ENCODE measurements around the gene RNF4.
"Not testable (repeated sequence)": the region's sequence is repeated elsewhere in the genome, so short reads cannot be mapped to it uniquely, and the experiment has no call there.

Gene RNF4

DNA sequence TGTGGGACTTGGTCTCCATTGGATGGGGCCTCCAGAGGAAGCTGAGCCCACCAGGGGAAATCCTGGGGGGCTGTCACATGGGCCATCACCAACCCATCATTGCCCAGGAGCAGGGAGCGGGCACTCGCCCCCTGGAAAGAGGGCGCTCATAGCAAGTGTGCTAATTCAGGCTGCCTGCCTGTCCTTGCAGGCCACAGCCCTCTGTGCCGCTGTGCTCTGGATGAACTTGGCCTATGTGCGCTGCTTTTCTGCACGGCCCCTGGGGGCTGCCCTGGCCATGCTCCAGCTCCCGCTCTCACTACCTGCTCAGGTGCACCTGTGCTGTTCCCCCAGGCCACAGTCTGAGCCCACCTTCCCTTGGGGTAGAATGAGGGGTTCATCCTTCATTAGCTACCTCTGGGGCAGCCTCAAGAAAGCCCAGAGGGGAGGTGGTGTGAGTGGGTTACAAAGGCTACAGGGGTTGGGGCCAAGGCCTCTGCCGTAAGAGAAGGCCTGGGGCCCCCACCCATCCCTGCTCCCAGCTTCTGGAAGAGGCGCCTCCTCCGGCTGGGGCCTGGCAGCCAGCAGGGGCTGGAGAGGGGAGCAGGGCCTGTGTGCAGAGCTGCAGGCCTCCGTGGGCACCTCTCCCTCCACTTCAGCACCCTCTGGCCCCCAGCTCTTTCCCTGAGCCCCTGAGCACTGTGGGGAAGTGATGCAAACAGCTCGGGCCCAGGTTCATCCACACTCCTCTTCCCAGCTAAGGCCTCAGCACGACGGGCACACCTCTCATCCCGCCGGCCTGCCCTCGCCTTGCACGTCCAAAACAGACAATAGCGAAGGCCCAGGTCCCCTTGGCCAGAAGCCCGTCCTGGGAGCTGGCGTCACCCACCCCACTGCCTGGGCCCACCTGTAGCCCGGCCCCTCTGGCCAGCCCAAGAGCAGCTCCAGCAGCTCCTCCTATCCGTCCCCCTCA, 41.2 kb upstream of the RNF4 start:
- no peak for DNase-seq (ENCODE audit: low read depth in 1 of 2, low spot score in 1 of 2)
- TF ChIP-seq SPI1 (IDR thresholded peaks at IDR 0.05; ENCODE audit: borderline replicate concordance, low read depth) (no peak), POLR2AphosphoS5 (IDR thresholded peaks at IDR 0.05; ENCODE audit: low read depth) (no peak), GABPA (IDR thresholded peaks at IDR 0.05; ENCODE audit: low read depth) (no peak)
- TF ChIP-seq, protein P1, sequence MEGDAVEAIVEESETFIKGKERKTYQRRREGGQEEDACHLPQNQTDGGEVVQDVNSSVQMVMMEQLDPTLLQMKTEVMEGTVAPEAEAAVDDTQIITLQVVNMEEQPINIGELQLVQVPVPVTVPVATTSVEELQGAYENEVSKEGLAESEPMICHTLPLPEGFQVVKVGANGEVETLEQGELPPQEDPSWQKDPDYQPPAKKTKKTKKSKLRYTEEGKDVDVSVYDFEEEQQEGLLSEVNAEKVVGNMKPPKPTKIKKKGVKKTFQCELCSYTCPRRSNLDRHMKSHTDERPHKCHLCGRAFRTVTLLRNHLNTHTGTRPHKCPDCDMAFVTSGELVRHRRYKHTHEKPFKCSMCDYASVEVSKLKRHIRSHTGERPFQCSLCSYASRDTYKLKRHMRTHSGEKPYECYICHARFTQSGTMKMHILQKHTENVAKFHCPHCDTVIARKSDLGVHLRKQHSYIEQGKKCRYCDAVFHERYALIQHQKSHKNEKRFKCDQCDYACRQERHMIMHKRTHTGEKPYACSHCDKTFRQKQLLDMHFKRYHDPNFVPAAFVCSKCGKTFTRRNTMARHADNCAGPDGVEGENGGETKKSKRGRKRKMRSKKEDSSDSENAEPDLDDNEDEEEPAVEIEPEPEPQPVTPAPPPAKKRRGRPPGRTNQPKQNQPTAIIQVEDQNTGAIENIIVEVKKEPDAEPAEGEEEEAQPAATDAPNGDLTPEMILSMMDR (IDR thresholded peaks at IDR 0.05; ENCODE audit: insufficient read depth, low read length), result no peak
- TF ChIP-seq, protein P2, sequence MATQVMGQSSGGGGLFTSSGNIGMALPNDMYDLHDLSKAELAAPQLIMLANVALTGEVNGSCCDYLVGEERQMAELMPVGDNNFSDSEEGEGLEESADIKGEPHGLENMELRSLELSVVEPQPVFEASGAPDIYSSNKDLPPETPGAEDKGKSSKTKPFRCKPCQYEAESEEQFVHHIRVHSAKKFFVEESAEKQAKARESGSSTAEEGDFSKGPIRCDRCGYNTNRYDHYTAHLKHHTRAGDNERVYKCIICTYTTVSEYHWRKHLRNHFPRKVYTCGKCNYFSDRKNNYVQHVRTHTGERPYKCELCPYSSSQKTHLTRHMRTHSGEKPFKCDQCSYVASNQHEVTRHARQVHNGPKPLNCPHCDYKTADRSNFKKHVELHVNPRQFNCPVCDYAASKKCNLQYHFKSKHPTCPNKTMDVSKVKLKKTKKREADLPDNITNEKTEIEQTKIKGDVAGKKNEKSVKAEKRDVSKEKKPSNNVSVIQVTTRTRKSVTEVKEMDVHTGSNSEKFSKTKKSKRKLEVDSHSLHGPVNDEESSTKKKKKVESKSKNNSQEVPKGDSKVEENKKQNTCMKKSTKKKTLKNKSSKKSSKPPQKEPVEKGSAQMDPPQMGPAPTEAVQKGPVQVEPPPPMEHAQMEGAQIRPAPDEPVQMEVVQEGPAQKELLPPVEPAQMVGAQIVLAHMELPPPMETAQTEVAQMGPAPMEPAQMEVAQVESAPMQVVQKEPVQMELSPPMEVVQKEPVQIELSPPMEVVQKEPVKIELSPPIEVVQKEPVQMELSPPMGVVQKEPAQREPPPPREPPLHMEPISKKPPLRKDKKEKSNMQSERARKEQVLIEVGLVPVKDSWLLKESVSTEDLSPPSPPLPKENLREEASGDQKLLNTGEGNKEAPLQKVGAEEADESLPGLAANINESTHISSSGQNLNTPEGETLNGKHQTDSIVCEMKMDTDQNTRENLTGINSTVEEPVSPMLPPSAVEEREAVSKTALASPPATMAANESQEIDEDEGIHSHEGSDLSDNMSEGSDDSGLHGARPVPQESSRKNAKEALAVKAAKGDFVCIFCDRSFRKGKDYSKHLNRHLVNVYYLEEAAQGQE (IDR thresholded peaks at IDR 0.05; ENCODE audit: insufficient replicate concordance, low read depth), result no peak
- Histone ChIP-seq H3K27ac (replicated peaks) (no peak overlapping the region), H3K4me3 (replicated peaks; ENCODE audit: insufficient read depth, low read length) (no peak overlapping the region), H3K27me3 (ENCODE audit: insufficient read depth, poor library complexity, severe bottlenecking) (no peaks in the 10 kb centered on the region)

DNA sequence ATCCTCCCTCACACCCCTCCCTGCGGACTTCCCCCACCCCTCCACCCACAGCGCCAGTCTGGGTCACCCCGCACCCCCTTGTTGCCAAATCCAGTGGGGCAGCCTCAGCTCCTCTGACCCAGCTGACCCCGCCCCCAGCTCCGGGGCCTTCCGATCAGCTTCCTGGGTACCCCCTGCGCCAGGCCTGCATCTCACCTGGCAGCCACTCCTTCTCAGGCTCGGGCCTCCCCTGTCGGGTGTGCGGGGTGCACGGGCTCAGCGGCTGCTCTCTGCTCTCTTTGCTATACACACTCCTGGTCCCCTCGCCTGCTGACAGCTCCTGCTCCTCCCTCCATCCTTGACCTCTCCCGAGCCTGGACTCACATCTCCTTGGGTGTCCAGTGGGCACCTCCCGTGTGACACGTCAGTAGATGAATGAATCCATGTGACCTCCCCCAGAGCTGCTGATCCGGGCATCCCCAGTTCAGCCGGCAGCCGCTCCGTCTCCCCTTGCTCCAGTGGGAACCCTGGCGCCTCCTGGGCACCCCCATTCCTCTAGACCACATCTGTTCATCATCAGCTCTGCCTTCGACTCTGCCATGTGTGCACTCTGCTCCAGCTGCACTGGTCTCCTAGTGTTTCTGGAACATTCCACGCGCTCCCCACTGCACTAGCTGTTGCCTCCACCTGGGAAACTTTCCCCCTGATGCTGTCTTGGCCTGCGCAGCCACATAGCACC, 40.3 kb upstream of the RNF4 start:
- DNase-seq (ENCODE audit: low read depth in 1 of 2, low spot score in 1 of 2), result no peak
- H3K27me3 ChIP-seq (ENCODE audit: insufficient read depth, poor library complexity, severe bottlenecking), result no peaks in the 10 kb centered on the region
- TF ChIP-seq GABPA (IDR thresholded peaks at IDR 0.05; ENCODE audit: low read depth), result no peak

DNA sequence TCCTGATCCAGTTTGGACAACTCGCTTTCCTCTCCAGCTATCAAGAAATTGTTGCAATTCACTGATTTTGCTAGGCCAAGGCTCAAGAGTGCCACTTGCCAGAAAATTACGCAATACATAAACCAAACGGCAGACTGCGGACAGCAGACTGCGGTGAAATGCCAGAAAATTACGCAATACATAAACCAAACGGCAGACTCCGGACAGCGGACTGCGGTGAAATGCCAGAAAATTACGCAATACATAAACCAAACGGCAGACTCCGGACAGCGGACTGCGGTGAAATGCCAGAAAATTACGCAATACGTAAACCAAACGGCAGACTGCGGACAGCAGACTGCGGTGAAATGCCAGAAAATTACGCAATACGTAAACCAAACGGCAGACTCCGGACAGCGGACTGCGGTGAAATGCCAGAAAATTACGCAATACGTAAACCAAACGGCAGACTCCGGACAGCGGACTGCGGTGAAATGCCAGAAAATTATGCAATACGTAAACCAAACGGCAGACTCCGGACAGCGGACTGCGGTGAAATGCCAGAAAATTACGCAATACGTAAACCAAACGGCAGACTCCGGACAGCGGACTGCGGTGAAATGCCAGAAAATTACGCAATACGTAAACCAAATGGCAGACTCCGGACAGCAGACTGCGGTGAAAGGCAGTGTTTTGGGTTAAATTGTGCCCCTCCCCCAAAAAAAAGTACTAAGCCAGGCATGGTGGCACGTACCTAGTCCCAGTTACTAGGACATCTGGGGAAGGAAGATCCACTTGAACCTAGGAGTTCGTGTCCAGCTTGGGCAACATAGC, 38.8 kb upstream of the RNF4 start:
- peak overlapping the region; percentile 64 for H3K27ac ChIP-seq (replicated peaks)
- not testable (repeated sequence) for H3K27me3 ChIP-seq (ENCODE audit: insufficient read depth, poor library complexity, severe bottlenecking)
- peak; percentile 50; the same call in 1 of the 2 replicates for TF ChIP-seq POLR2AphosphoS5 (IDR thresholded peaks at IDR 0.05; ENCODE audit: low read depth)

More for the DNA sequence above, 40.3 kb upstream of the RNF4 start:
- Histone ChIP-seq H3K4me3 (replicated peaks; ENCODE audit: insufficient read depth, low read length) (no peak overlapping the region), H3K27ac (replicated peaks) (no peak overlapping the region)

DNA sequence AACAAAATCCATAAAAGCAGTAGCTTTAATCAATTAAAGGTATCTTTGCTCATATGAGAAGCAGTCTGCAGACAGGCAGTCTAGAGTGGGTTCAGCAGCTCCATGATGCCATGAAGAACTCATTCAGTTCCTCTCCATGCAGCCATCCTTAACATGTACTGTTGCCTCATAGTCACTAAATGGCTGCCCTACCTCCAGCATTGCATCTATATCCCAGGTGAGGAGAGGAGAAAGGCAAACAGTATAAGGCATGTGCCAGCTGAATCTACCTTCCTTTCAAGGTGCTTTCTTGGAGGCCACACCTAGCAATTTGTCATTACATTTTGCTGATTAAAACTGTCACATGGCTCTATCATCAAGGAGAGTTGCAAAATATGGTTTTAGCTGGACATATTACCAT, 36.9 kb upstream of the RNF4 start:
- no peak overlapping the region for H3K27ac ChIP-seq (replicated peaks)
- TF ChIP-seq, protein P2 (IDR thresholded peaks at IDR 0.05; ENCODE audit: insufficient replicate concordance, low read depth), result no peak
- TF ChIP-seq, protein P1 (IDR thresholded peaks at IDR 0.05; ENCODE audit: insufficient read depth, low read length), result no peak
- no peak for TF ChIP-seq POLR2AphosphoS5 (IDR thresholded peaks at IDR 0.05; ENCODE audit: low read depth)
- TF ChIP-seq SPI1 (IDR thresholded peaks at IDR 0.05; ENCODE audit: borderline replicate concordance, low read depth), result no peak
- no peak for TF ChIP-seq GABPA (IDR thresholded peaks at IDR 0.05; ENCODE audit: low read depth)

More for the DNA sequence above, 38.8 kb upstream of the RNF4 start:
- DNase-seq (ENCODE audit: low read depth in 1 of 2, low spot score in 1 of 2), result peak; percentile 47 to 49
- not testable (repeated sequence) for H3K4me3 ChIP-seq (replicated peaks; ENCODE audit: insufficient read depth, low read length)

More for the DNA sequence above, 36.9 kb upstream of the RNF4 start:
- H3K27me3 ChIP-seq (ENCODE audit: insufficient read depth, poor library complexity, severe bottlenecking), result no peaks in the 10 kb centered on the region
- DNase-seq (ENCODE audit: low read depth in 1 of 2, low spot score in 1 of 2), result no peak
- H3K4me3 ChIP-seq (replicated peaks; ENCODE audit: insufficient read depth, low read length), result no peak overlapping the region

Measured in HL-60 (cell line).